Heart left ventricle (tissue), 16 donors: ENCODE measurements around the gene SWAP70. TPM values are rescaled to one million over a fixed set of nuclear protein-coding genes. Genes with fewer than 3 reads are reported as not detected.

ENCODE experiments used
- ATAC-seq, 4 donors: fragments of 200-7000 bp; cut with Tn5 transposase; one replicate each; pipeline ENCODE4 v1.9.1; 2020 to 2022; ENCODE audit warnings: moderate library complexity in 4 of 4, mild to moderate bottlenecking in 3 of 4, moderate number of reproducible peaks in 1 of 4
- DNase-seq, 5 donors: peaks; one replicate each; pipeline ENCODE4 v3.0.0-alpha.2; 2020
- H3K27ac ChIP-seq, 12 donors: fragments of 200-600 bp; sonication (generic) in 4 of 12; one replicate each; pipeline versions ENCODE4 v1.5.0 to v1.8.0; 2016 to 2022; ENCODE audit warnings: mild to moderate bottlenecking in 2 of 12
- H3K27me3 ChIP-seq, 9 donors: fragments of 200-600 bp; sonication (generic) in 2 of 9; one replicate each; pipeline versions ENCODE4 v1.5.1 to v1.8.0; 2016 to 2022; ENCODE audit warnings: mild to moderate bottlenecking in 3 of 9
- H3K36me3 ChIP-seq, 9 donors: fragments of 200-600 bp; sonication (generic) in 2 of 9; one replicate each; pipeline versions ENCODE4 v1.5.0 to v1.8.0; 2018 to 2022; ENCODE audit warnings: mild to moderate bottlenecking in 2 of 9
- H3K4me1 ChIP-seq, 12 donors: fragments of 200-600 bp; sonication (generic) in 4 of 12; one replicate each; pipeline versions ENCODE4 v1.5.0 to v1.8.0; 2016 to 2022; ENCODE audit warnings: mild to moderate bottlenecking in 3 of 12
- H3K4me3 ChIP-seq, 12 donors: fragments of 200-600 bp; sonication (generic) in 4 of 12; one replicate each; pipeline versions ENCODE4 v1.5.0 to v1.8.0; 2017 to 2022; ENCODE audit warnings: mild to moderate bottlenecking in 9 of 12, moderate library complexity in 4 of 12
- H3K9me3 ChIP-seq, 12 donors: fragments of 200-600 bp; sonication (generic) in 4 of 12; one replicate each; pipeline versions ENCODE4 v1.5.0 to v1.8.0; 2016 to 2022; ENCODE audit warnings: mild to moderate bottlenecking in 1 of 12
- POLR2A ChIP-seq, 2 donors: fragments of 450-650 bp; IDR thresholded peaks; one replicate each; pipeline ENCODE4 v1.6.1; 2017; ENCODE audit warnings: antibody characterized with exemption in 2 of 2, mild to moderate bottlenecking in 2 of 2, moderate library complexity in 2 of 2
- WGBS, 4 donors: extraction: QIAGEN DNeasy Blood & Tissue Kit in 2 of 4; methylation state at CpG; one replicate each; pipeline versions ENCODE4 v1.1.5 to v1.1.7; 2013 to 2018; 5-methylcytosine and 5-hydroxymethylcytosine counted together
- intact Hi-C, 10 donors: fragments of 100-400 bp; cut with DNase I; formaldehyde crosslinking; loops; one replicate each; pipeline versions ENCODE4 v1.11.1 to v1.14.2; 2022
- polyA plus RNA-seq, 2 donors: library from polyadenylated mRNA; stranded (reverse); fragments of 200-250 nt; gene quantifications; one replicate each; pipeline ENCODE4 v1.2.3, GENCODE V29; 2013
- total RNA-seq, 9 donors: library from RNA; depleted of rRNA in 2 of 9; stranded (reverse); fragments of >200 nt in 2 of 9; fragmentation: NEBNext Ultra II Directional in 3 of 9; extraction: Animal tissue kit (Norgen Biotek cat#: 25700) in 3 of 9; gene quantifications; one replicate each; pipeline versions ENCODE4 v1.1.0 to v1.2.4, GENCODE V29; 2016 to 2023
- TF ChIP-seq, protein P1 (sequence below), 12 donors: fragments of 200-600 bp; sonication (generic) in 4 of 12; IDR thresholded peaks; one replicate each; pipeline versions ENCODE4 v1.5.0 to v1.8.0; 2018 to 2022; ENCODE audit warnings: antibody characterized with exemption in 12 of 12, mild to moderate bottlenecking in 5 of 12
- donor health status: ischemic (EF 13 %, LVEDD 7.1; RV severe dilation, severe dysfunction).
- donor health status: healthy with polysubstance abuse.
- donor health status: DM: no; HTN: yes; CAD: no.
- donor health status: DM: no; HTN: no; CAD: no.
- donor health status: ischemic (EF 25% LVEDD 6.9; RV normal size, moderate dysfunction).
- donor health status: ischemic (EF 25% LVEDD 5.7; RV mildly dilated, moderate dysfunction).
- donor health status: healthy.
- donor health status: DM: yes; HTN: yes; CAD: no.
- donor health status: ischemic (EF 35%, LVEDD 5.7; RV mildly dilated, moderate dysfunction).
- donor health status: nonischemic (EF 11% LVEDD 7.7; RV severe dilation, severe dysfunction).
- donor health status: DM: yes; HTN: yes; CAD: no.
- donor health status: PGD.
- donor health status: ischemic (EF 29% LVEDD 5.4; RV normal size, mild dysfunction).
- donor health status: nonischemic (EF 23%, LVEDD 6.1; RV moderate dilation, normal function).

Gene SWAP70
- total and polyA plus RNA-seq, 11 donors = 6.0 to 38.5 (median 21.8) TPM

DNA sequence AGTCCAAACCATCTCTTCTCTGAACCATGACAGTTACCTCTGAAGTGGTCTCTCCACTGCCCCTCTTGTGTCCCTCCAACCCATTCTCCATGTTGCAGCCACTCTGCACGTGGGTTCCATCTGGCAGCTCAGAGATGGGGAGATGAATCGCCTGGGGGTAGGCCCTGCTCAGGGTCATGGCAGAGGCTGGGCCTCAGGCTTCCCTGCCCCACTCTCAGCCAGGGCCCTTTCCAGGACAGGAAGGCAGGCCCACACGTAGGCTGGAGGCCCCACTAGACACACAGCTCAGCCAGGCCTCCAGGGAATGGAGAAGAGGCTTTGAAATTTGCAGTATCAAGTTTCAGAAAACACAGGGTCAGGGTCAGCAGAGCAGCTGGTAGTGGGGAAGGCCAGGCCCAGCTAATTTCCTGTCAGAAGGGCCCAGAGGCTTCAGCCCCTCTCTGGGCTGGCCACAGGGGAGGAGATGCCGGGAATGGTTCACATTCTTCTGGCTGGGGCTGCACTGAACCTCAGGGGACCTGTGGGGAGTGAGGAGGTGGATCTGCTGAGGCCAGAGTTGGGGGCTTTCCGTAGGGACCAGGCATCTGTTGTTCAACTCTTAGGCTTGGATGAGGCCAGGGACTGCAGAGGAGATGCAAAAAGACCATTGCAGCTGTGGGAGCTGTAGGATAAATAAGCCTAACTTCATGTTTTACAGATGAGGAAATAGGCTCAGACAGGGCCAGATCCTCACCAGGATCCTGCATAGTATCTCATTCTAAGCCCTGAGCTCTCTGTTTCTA is 101.6 kb downstream of the SWAP70 start:
- no peaks in the 10 kb centered on the region for H3K36me3 ChIP-seq
- TF ChIP-seq, protein P1, sequence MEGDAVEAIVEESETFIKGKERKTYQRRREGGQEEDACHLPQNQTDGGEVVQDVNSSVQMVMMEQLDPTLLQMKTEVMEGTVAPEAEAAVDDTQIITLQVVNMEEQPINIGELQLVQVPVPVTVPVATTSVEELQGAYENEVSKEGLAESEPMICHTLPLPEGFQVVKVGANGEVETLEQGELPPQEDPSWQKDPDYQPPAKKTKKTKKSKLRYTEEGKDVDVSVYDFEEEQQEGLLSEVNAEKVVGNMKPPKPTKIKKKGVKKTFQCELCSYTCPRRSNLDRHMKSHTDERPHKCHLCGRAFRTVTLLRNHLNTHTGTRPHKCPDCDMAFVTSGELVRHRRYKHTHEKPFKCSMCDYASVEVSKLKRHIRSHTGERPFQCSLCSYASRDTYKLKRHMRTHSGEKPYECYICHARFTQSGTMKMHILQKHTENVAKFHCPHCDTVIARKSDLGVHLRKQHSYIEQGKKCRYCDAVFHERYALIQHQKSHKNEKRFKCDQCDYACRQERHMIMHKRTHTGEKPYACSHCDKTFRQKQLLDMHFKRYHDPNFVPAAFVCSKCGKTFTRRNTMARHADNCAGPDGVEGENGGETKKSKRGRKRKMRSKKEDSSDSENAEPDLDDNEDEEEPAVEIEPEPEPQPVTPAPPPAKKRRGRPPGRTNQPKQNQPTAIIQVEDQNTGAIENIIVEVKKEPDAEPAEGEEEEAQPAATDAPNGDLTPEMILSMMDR (IDR thresholded peaks at IDR 0.05) = no peak
- no peak for TF ChIP-seq POLR2A (IDR thresholded peaks at IDR 0.05)
- peak overlapping the region in 11 of 12 donors; percentile 15 to 82 (median 62) for H3K27ac ChIP-seq
- intact Hi-C loops = loop anchor here in 2 of 10 donors (10.0 kb wide), 3 partner anchors 49 to 209 kb away; no protein-coding TSS in a partner anchor
- ATAC-seq (peak; percentile 62 to 89 (median 78)), DNase-seq (peak; percentile 78 to 87 (median 80))
- no peak overlapping the region for H3K4me3 ChIP-seq
- no peaks in the 10 kb centered on the region for H3K9me3 ChIP-seq
- H3K4me1 ChIP-seq = peaks cover 0 to 33% (median 17%) of the 10 kb centered on the region in 12 donors
- 24 to 40% (median 36%) methylated on average over 5 of the region's 5 CpGs for WGBS, 4 donors
- no peaks in the 10 kb centered on the region for H3K27me3 ChIP-seq

DNA sequence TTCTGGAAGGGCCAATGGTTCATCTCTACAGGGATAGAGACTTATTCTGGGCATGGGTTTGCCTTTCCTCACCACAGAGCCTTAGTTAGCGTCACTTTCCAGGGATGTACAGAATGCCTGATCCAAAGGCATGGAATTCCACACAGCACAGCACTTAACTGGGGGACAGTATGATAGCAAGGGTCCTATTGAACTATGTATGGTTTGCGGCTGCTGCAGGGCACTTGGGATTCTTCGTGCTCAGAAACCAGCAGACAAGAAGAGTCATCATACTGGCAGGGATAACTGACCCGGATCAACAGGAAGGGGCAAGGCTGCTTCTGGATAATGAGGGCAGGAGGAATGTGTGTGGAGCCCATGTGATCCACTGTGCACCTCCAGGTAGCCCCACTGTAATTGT is 105.7 kb downstream of the SWAP70 start:
- intact Hi-C loops = loop anchor here in 2 of 10 donors (10.0 kb wide), 3 partner anchors 45 to 205 kb away; no protein-coding TSS in a partner anchor
- Histone ChIP-seq H3K36me3 (peaks cover 0 to 3% (median 0%) of the 10 kb centered on the region in 9 donors), H3K27me3 (no peaks in the 10 kb centered on the region), H3K27ac (no peak overlapping the region), H3K4me3 (no peak overlapping the region), H3K4me1 (peaks cover 0 to 43% (median 20%) of the 10 kb centered on the region in 12 donors), H3K9me3 (no peaks in the 10 kb centered on the region)
- TF ChIP-seq, protein P1 (IDR thresholded peaks at IDR 0.05) = no peak
- TF ChIP-seq POLR2A (IDR thresholded peaks at IDR 0.05) = no peak
- ATAC-seq = no peak
- 77 to 98% (median 90%) methylated on average over 4 of the region's 4 CpGs for WGBS, 4 donors
- no peak for DNase-seq

DNA sequence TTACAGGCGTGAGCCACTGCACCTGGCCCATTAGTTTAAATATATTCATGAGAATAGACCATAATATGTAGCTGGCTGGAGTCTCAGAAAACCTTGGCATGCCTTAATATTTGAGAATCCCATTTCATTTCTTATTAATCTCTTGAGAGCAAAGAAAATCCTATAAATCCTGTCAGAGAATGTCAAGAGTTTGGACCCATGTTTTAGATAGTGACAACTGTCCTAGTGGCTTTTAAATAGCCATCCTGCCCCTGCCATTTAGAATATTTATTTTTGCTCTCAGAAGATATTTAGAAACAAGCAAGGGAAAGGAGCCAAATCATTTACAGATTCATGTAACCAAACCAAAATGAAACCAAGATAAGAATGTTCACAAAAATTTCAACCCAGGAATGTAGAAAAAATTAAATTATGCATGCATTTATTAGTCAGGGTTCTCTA is 107.2 kb downstream of the SWAP70 start:
- no peak overlapping the region for H3K4me3 ChIP-seq
- H3K27ac ChIP-seq = peak overlapping the region in 3 of 12 donors; percentile 13 to 26 (median 17)
- H3K9me3 ChIP-seq = no peaks in the 10 kb centered on the region
- intact Hi-C loops = no loop called here
- H3K36me3 ChIP-seq = peaks cover 0 to 3% (median 0%) of the 10 kb centered on the region in 9 donors
- 79 to 86% (median 82%) methylated on average over 1 of the region's 1 CpG for WGBS, 4 donors
- H3K4me1 ChIP-seq = peaks cover 0 to 38% (median 13%) of the 10 kb centered on the region in 12 donors
- no peak for TF ChIP-seq POLR2A (IDR thresholded peaks at IDR 0.05)
- TF ChIP-seq, protein P1 (IDR thresholded peaks at IDR 0.05) = no peak
- no peak for ATAC-seq
- no peak for DNase-seq
- no peaks in the 10 kb centered on the region for H3K27me3 ChIP-seq

DNA sequence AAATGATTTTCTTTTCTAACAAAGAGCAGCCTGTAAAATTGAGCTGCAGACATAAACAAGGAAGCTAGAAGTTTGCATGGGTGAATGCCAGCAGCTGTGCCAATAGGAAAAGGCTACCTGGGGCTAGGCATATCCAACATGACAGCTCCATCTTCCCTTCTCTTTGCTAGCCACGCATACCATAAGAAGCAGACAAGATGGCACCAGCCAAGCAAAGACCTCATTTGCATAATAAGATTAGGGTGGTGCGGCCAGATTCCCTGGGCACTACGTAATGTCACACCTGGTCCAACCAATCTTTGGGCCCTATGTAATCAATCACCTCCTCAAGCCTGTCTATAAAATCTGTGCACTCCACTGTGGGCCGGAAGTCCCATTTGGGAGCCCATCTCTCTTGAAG is 108.3 kb downstream of the SWAP70 start:
- WGBS, 4 donors = 97 to 100% (median 98%) methylated on average over 4 of the region's 4 CpGs
- intact Hi-C loops = no loop called here
- H3K9me3 ChIP-seq = no peaks in the 10 kb centered on the region
- TF ChIP-seq POLR2A (IDR thresholded peaks at IDR 0.05) = no peak
- TF ChIP-seq, protein P1 (IDR thresholded peaks at IDR 0.05) = no peak
- peaks cover 0 to 3% (median 0%) of the 10 kb centered on the region in 9 donors for H3K36me3 ChIP-seq
- ATAC-seq = no peak
- peaks cover 0 to 35% (median 12%) of the 10 kb centered on the region in 12 donors for H3K4me1 ChIP-seq
- DNase-seq = no peak
- H3K27ac ChIP-seq = no peak overlapping the region
- H3K4me3 ChIP-seq = no peak overlapping the region
- H3K27me3 ChIP-seq = no peaks in the 10 kb centered on the region
